Measurements from ENCODE around the gene TAS2R43. TPM values are rescaled to one million over a fixed set of nuclear protein-coding genes. Genes with fewer than 3 reads are reported as not detected.

Gene TAS2R43
- total and polyA plus RNA-seq, 2 experiments from 2014 or later: not detected

DNA sequence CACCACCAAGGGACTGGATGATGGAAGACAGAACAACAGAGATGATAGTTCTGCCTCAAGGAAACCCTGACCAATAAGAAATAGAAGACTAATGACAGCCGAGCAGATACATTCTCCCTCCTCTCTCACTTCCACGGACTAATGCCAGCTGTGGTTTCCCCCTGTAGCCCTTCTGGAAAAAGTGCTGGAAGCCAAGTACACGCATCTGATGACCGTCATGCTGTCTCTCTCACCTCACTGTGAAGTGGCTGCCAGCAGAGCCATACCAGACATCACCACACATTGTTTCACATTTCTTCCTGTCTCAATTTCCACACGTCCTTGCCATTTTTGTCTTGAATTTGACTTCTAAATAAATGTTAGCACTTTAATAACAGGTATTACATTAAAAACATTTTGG is 2.9 kb downstream of the TAS2R43 start:
- no peaks in the 10 kb centered on the region for H4K20me1 ChIP-seq (ENCODE audit: insufficient read depth)
- in situ Hi-C loops (cut with MboI): no loop called here
- H3F3A ChIP-seq (ENCODE audit: insufficient read depth): no peaks in the 10 kb centered on the region
- no peaks in the 10 kb centered on the region for H3K79me2 ChIP-seq (ENCODE audit: insufficient read depth)
- TF ChIP-seq EZH2 (IDR thresholded peaks at IDR 0.05; ENCODE audit: insufficient read depth, poor library complexity, severe bottlenecking) (no peak), EZH2phosphoT487 (IDR thresholded peaks at IDR 0.05; ENCODE audit: insufficient read depth, low read depth) (no peak)
- no peaks in the 10 kb centered on the region for H3K9me2 ChIP-seq (ENCODE audit: insufficient read depth)
- H3K4me1 ChIP-seq (ENCODE audit: insufficient read depth): no peaks in the 10 kb centered on the region
- H3K4me2 ChIP-seq (ENCODE audit: unreplicated experiment): no peak overlapping the region
- no peaks in the 10 kb centered on the region for H3K27me3 ChIP-seq (replicated peaks; ENCODE audit: insufficient read depth)
- H3K9me3 ChIP-seq (ENCODE audit: low read depth): no peaks in the 10 kb centered on the region
- no peak for DNase-seq
- H3K36me3 ChIP-seq (ENCODE audit: low read depth): no peaks in the 10 kb centered on the region
- H3K4me3 ChIP-seq: no peak overlapping the region
- H3K9ac ChIP-seq: no peak overlapping the region
- H3K27ac ChIP-seq: no peak overlapping the region
- H2AFZ ChIP-seq: no peak overlapping the region
- 85 to 87% methylated on average over 5 of the region's 5 CpGs for WGBS, 2 experiments (ENCODE audit: low coverage in 1 of 2, low lambda C conversion rate in 2 of 2, missing lambda C conversion rate in 2 of 2)

- no peak overlapping the region for H2AFZ ChIP-seq
- H3K36me3 ChIP-seq (ENCODE audit: low read depth): no peaks in the 10 kb centered on the region
- TF ChIP-seq EZH2phosphoT487 (IDR thresholded peaks at IDR 0.05; ENCODE audit: insufficient read depth, low read depth) (no peak), EZH2 (IDR thresholded peaks at IDR 0.05; ENCODE audit: insufficient read depth, poor library complexity, severe bottlenecking) (no peak)
- no peaks in the 10 kb centered on the region for H4K20me1 ChIP-seq (ENCODE audit: insufficient read depth)
- 92 to 96% methylated on average over 3 of the region's 3 CpGs for WGBS, 2 experiments (ENCODE audit: low coverage in 1 of 2, low lambda C conversion rate in 2 of 2, missing lambda C conversion rate in 2 of 2)
- no peak for DNase-seq
- H3K4me1 ChIP-seq (ENCODE audit: insufficient read depth): no peaks in the 10 kb centered on the region
- H3K79me2 ChIP-seq (ENCODE audit: insufficient read depth): no peaks in the 10 kb centered on the region
- H3K9ac ChIP-seq: no peak overlapping the region
- H3K9me3 ChIP-seq (ENCODE audit: low read depth): no peaks in the 10 kb centered on the region
- H3F3A ChIP-seq (ENCODE audit: insufficient read depth): no peaks in the 10 kb centered on the region
- in situ Hi-C loops (cut with MboI): no loop called here
- H3K4me3 ChIP-seq: no peak overlapping the region
- no peaks in the 10 kb centered on the region for H3K27me3 ChIP-seq (replicated peaks; ENCODE audit: insufficient read depth)
- H3K27ac ChIP-seq: no peak overlapping the region
- no peaks in the 10 kb centered on the region for H3K9me2 ChIP-seq (ENCODE audit: insufficient read depth)
- H3K4me2 ChIP-seq (ENCODE audit: unreplicated experiment): no peak overlapping the region
Measured at GRCh38 chr12:11085419-11085818, 6.7 kb downstream of the TAS2R43 start.

- no peak overlapping the region for H3K4me2 ChIP-seq (ENCODE audit: unreplicated experiment)
- WGBS, 2 experiments (ENCODE audit: low coverage in 1 of 2, low lambda C conversion rate in 2 of 2, missing lambda C conversion rate in 2 of 2): 94 to 100% methylated on average over 2 of the region's 2 CpGs
- in situ Hi-C loops (cut with MboI): no loop called here
- H3K27me3 ChIP-seq (replicated peaks; ENCODE audit: insufficient read depth): no peaks in the 10 kb centered on the region
- no peaks in the 10 kb centered on the region for H3K79me2 ChIP-seq (ENCODE audit: insufficient read depth)
- no peaks in the 10 kb centered on the region for H3K9me2 ChIP-seq (ENCODE audit: insufficient read depth)
- no peaks in the 10 kb centered on the region for H3K4me1 ChIP-seq (ENCODE audit: insufficient read depth)
- no peak for TF ChIP-seq EZH2phosphoT487 (IDR thresholded peaks at IDR 0.05; ENCODE audit: insufficient read depth, low read depth)
- no peak for TF ChIP-seq EZH2 (IDR thresholded peaks at IDR 0.05; ENCODE audit: insufficient read depth, poor library complexity, severe bottlenecking)
- H3K27ac ChIP-seq: no peak overlapping the region
- H3F3A ChIP-seq (ENCODE audit: insufficient read depth): no peaks in the 10 kb centered on the region
- no peaks in the 10 kb centered on the region for H3K36me3 ChIP-seq (ENCODE audit: low read depth)
- no peaks in the 10 kb centered on the region for H4K20me1 ChIP-seq (ENCODE audit: insufficient read depth)
- H3K9me3 ChIP-seq (ENCODE audit: low read depth): no peaks in the 10 kb centered on the region
- no peak overlapping the region for H2AFZ ChIP-seq
- H3K9ac ChIP-seq: no peak overlapping the region
- no peak for DNase-seq
- H3K4me3 ChIP-seq: no peak overlapping the region
Measured at GRCh38 chr12:11081987-11082386, 10.1 kb downstream of the TAS2R43 start.

DNA sequence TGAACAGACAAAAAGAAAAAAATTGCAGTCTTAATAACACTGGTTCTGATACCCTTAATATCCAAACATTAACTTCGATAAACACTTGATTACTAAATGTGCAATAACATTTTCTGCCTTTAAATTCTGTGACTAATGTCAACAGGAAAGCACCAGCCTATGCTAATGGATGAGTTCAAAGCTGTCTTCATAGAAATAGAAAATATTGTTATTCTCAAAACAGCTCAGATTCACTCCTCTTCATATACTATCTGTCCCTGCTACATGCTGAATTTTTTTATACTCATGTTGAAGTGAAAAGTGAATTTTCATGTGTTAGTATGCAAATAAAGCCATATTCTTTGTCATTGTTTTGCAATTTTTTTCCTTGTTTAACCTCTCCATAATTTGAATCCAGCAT is 13.9 kb downstream of the TAS2R43 start:
- H3F3A ChIP-seq (ENCODE audit: insufficient read depth): no peaks in the 10 kb centered on the region
- 85 to 97% methylated on average over 1 of the region's 1 CpG for WGBS, 2 experiments (ENCODE audit: low coverage in 1 of 2, low lambda C conversion rate in 2 of 2, missing lambda C conversion rate in 2 of 2)
- no peak overlapping the region for H3K27ac ChIP-seq
- no peaks in the 10 kb centered on the region for H3K9me2 ChIP-seq (ENCODE audit: insufficient read depth)
- no peaks in the 10 kb centered on the region for H3K9me3 ChIP-seq (ENCODE audit: low read depth)
- TF ChIP-seq EZH2 (IDR thresholded peaks at IDR 0.05; ENCODE audit: insufficient read depth, poor library complexity, severe bottlenecking) (no peak), EZH2phosphoT487 (IDR thresholded peaks at IDR 0.05; ENCODE audit: insufficient read depth, low read depth) (no peak)
- H3K27me3 ChIP-seq (replicated peaks; ENCODE audit: insufficient read depth): no peaks in the 10 kb centered on the region
- no peak overlapping the region for H3K9ac ChIP-seq
- no peak overlapping the region for H2AFZ ChIP-seq
- no peaks in the 10 kb centered on the region for H4K20me1 ChIP-seq (ENCODE audit: insufficient read depth)
- no peaks in the 10 kb centered on the region for H3K4me1 ChIP-seq (ENCODE audit: insufficient read depth)
- in situ Hi-C loops (cut with MboI): no loop called here
- H3K79me2 ChIP-seq (ENCODE audit: insufficient read depth): no peaks in the 10 kb centered on the region
- H3K36me3 ChIP-seq (ENCODE audit: low read depth): no peaks in the 10 kb centered on the region
- H3K4me2 ChIP-seq (ENCODE audit: unreplicated experiment): no peak overlapping the region
- H3K4me3 ChIP-seq: no peak overlapping the region
- no peak for DNase-seq

GRCh38 chr12:11075642-11076041 is 16.5 kb downstream of the TAS2R43 start:
- no peak overlapping the region for H3K27ac ChIP-seq
- no peak for DNase-seq
- no peak overlapping the region for H3K4me3 ChIP-seq
- no peak overlapping the region for H2AFZ ChIP-seq
- H3K79me2 ChIP-seq (ENCODE audit: insufficient read depth): no peaks in the 10 kb centered on the region
- H3K9me2 ChIP-seq (ENCODE audit: insufficient read depth): no peaks in the 10 kb centered on the region
- TF ChIP-seq EZH2 (IDR thresholded peaks at IDR 0.05; ENCODE audit: insufficient read depth, poor library complexity, severe bottlenecking): no peak
- TF ChIP-seq EZH2phosphoT487 (IDR thresholded peaks at IDR 0.05; ENCODE audit: insufficient read depth, low read depth): no peak
- WGBS, 2 experiments (ENCODE audit: low coverage in 1 of 2, low lambda C conversion rate in 2 of 2, missing lambda C conversion rate in 2 of 2): 67 to 71% methylated on average over 3 of the region's 3 CpGs
- H3K9me3 ChIP-seq (ENCODE audit: low read depth): no peaks in the 10 kb centered on the region
- H3K27me3 ChIP-seq (replicated peaks; ENCODE audit: insufficient read depth): no peaks in the 10 kb centered on the region
- H4K20me1 ChIP-seq (ENCODE audit: insufficient read depth): no peaks in the 10 kb centered on the region
- no peak overlapping the region for H3K9ac ChIP-seq
- in situ Hi-C loops (cut with MboI): no loop called here
- H3K4me2 ChIP-seq (ENCODE audit: unreplicated experiment): no peak overlapping the region
- no peaks in the 10 kb centered on the region for H3F3A ChIP-seq (ENCODE audit: insufficient read depth)
- no peaks in the 10 kb centered on the region for H3K36me3 ChIP-seq (ENCODE audit: low read depth)
- no peaks in the 10 kb centered on the region for H3K4me1 ChIP-seq (ENCODE audit: insufficient read depth)
